ENCODE measurements around the gene PKDREJ.
A peak's percentile ranks its signal among the peaks of the same experiment; 100 is the strongest.

- TF ChIP-seq CTCF (IDR thresholded peaks at IDR 0.05; ENCODE audit: low read depth, low read length) (no peak), MYC (IDR thresholded peaks at IDR 0.05; ENCODE audit: low read depth, low read length) (peak; percentile 6; the same call in 1 of the 2 replicates), POLR2A (IDR thresholded peaks at IDR 0.05; ENCODE audit: extremely low read depth, insufficient read length) (peak; percentile 59), MAX (IDR thresholded peaks at IDR 0.05; ENCODE audit: low read depth, low read length) (no peak; the same call in 1 of the 2 replicates)
Observed at GRCh38 chr22:46296257-46297150, 33.4 kb upstream of the PKDREJ start, which contains the start of gene GTSE1.
